ENCODE results near the gene PPP2R2B. TPM values are rescaled to one million over a fixed set of nuclear protein-coding genes. Genes with fewer than 3 reads are reported as not detected.

PPP2R2B gene
- total and polyA plus RNA-seq, 11 donors: 0.03 to 2.9 (median 0.30) TPM; not detected in 1

DNA sequence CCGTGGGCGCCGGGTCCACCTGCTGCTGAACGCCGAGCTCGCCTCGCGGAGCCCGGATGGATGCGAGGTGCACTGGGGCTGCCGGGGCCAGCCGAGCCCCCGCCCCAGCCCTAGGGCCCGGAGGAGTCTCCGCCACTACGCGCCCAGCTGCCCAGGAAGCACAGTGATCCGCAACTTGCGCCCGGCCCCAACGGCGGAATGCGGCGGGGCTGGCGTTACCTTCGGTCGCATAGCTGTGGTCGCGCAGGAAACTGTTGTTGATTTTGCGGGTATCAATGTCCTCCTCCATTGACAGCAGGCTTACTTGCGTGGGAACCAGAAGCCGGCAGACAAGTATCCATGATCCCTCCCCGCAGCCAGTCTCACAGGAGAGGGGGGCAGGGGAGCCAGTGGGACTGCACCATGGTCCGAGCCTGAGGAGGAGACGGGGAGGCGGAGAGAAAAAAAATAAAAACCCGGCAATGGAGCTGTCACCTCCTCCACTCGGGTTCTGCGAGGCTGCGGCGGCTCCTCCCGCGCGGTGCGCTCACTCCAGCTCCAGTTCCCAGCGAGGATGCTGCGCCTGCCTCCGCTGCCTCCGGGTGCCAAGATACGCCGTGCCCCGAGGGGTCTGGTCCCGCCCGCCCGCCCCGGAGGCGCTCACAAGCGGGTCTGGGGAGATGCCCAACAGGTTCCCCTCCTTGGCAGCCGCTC lies 628 bp downstream of the PPP2R2B start:
- no peak for TF ChIP-seq POLR2A (IDR thresholded peaks at IDR 0.05)
- TF ChIP-seq, protein P1, sequence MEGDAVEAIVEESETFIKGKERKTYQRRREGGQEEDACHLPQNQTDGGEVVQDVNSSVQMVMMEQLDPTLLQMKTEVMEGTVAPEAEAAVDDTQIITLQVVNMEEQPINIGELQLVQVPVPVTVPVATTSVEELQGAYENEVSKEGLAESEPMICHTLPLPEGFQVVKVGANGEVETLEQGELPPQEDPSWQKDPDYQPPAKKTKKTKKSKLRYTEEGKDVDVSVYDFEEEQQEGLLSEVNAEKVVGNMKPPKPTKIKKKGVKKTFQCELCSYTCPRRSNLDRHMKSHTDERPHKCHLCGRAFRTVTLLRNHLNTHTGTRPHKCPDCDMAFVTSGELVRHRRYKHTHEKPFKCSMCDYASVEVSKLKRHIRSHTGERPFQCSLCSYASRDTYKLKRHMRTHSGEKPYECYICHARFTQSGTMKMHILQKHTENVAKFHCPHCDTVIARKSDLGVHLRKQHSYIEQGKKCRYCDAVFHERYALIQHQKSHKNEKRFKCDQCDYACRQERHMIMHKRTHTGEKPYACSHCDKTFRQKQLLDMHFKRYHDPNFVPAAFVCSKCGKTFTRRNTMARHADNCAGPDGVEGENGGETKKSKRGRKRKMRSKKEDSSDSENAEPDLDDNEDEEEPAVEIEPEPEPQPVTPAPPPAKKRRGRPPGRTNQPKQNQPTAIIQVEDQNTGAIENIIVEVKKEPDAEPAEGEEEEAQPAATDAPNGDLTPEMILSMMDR (IDR thresholded peaks at IDR 0.05): no peak
- intact Hi-C loops (cut with DNase I): no loop called here
- H3K9me3 ChIP-seq: no peaks in the 10 kb centered on the region
- no peaks in the 10 kb centered on the region for H3K36me3 ChIP-seq
- H3K27ac ChIP-seq: no peak overlapping the region
- DNase-seq (peak in 1 of 5 donors; percentile 62), ATAC-seq (peak in 2 of 4 donors; percentile 21 to 24)
- 1 to 2% (median 1%) methylated on average over 24 to 59 of the region's 59 CpGs for WGBS, 4 donors
- peak overlapping the region; percentile 17 to 67 (median 51) for H3K4me3 ChIP-seq
- H3K4me1 ChIP-seq: peaks cover 0 to 22% (median 7%) of the 10 kb centered on the region in 12 donors
- H3K27me3 ChIP-seq: peaks cover 0 to 47% (median 22%) of the 10 kb centered on the region in 9 donors

DNA sequence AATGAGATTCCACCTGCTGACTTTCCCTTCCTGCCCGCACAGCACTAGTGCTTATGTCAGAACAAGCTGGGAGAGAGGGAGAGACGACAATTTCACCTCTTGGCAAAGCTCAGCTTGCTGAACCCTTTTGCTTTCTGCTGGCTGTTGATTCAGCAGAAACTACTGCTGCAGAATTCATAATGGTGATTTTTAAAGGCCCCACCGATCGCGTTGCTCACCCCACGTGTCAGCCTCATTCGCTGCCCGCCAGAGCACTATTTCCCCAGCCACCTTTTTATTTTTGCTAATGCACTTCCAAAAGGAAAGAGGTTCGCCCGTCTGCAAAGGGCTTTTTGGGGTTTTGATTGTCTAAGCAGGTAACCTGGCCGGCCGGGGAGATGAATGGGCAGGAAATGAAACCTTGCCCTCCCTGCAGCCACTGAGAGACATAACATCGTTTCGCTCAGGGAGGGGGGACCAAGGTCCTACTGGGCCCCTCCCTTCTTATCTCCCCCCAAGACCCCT lies 1.3 kb downstream of the PPP2R2B start:
- TF ChIP-seq, protein P1 (IDR thresholded peaks at IDR 0.05): no peak
- no peak for TF ChIP-seq POLR2A (IDR thresholded peaks at IDR 0.05)
- H3K4me1 ChIP-seq: peaks cover 0 to 22% (median 7%) of the 10 kb centered on the region in 12 donors
- H3K4me3 ChIP-seq: peak overlapping the region; percentile 17 to 67 (median 51)
- intact Hi-C loops (cut with DNase I): no loop called here
- no peaks in the 10 kb centered on the region for H3K9me3 ChIP-seq
- H3K27ac ChIP-seq: no peak overlapping the region
- no peaks in the 10 kb centered on the region for H3K36me3 ChIP-seq
- peaks cover 0 to 47% (median 22%) of the 10 kb centered on the region in 9 donors for H3K27me3 ChIP-seq
- DNase-seq (no peak), ATAC-seq (no peak)
- 9 to 14% (median 12%) methylated on average over 13 to 14 of the region's 14 CpGs for WGBS, 4 donors

DNA sequence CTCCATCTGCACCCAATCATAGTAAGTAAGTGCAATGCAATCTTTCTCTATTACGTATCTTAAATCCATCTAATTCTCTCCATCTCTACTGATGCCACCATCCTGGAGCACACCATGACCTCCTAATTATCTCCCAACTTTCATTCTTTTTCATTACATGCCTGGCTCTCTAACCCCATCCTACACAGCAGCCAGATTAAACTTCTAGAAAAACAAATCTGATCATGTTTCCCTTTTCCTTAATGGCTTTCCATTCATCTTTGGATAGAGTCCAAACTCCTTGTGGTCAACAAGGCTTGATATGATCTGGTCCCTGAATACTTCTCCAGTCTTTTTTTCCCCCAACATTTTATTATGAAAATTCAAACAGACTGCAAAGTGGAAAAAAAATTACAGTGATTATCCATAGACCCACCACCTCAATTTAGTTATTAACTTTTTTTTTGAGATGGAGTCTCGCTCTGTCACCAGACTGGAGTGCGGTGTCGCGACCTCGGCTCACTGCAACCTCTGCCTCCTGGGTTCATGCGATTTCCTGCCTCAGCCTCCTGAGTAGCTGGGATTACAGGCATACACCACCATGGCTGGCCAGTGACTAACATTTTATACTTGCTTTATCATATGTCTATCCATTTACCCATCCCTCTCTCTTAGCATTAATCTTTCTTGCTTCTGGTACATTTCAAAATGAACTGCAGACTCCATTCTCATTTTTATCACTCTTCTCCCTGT lies 5.2 kb downstream of the PPP2R2B start:
- no peak overlapping the region for H3K4me3 ChIP-seq
- TF ChIP-seq POLR2A (IDR thresholded peaks at IDR 0.05): no peak
- TF ChIP-seq, protein P1 (IDR thresholded peaks at IDR 0.05): no peak
- DNase-seq: no peak
- ATAC-seq: no peak
- intact Hi-C loops (cut with DNase I): no loop called here
- H3K36me3 ChIP-seq: no peaks in the 10 kb centered on the region
- peaks cover 0 to 17% (median 7%) of the 10 kb centered on the region in 12 donors for H3K4me1 ChIP-seq
- 91 to 97% (median 92%) methylated on average over 7 of the region's 7 CpGs for WGBS, 4 donors
- H3K27me3 ChIP-seq: peaks cover 0 to 32% (median 13%) of the 10 kb centered on the region in 9 donors
- no peaks in the 10 kb centered on the region for H3K9me3 ChIP-seq
- no peak overlapping the region for H3K27ac ChIP-seq

DNA sequence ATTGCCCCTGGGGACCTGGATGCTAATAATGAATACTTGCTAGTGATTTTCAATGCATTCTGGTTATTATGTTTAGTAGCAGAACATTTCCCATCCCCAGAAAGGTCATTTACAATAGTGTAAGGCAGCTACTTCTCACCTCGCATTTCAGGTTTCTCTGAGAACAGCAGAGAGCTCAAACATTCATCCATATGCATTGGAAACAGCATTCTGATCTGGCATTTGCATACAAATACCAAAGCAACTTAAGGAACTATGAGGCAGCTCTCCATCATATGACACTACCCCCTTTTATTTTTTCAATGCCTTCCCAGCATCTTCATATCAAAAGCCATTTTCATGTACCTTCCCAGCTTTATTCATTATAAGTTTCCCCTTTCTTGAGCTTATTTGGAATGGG lies 6.4 kb downstream of the PPP2R2B start:
- no peak for ATAC-seq
- peaks cover 0 to 8% (median under 1%) of the 10 kb centered on the region in 12 donors for H3K4me1 ChIP-seq
- WGBS, 4 donors: 63 to 78% (median 70%) methylated on average over 1 of the region's 1 CpG

More for the DNA sequence above, 6.4 kb downstream of the PPP2R2B start:
- intact Hi-C loops (cut with DNase I): no loop called here
- TF ChIP-seq, protein P1 (IDR thresholded peaks at IDR 0.05): no peak
- no peak for TF ChIP-seq POLR2A (IDR thresholded peaks at IDR 0.05)
- Histone ChIP-seq H3K27me3 (peaks cover 0 to 21% (median 2%) of the 10 kb centered on the region in 9 donors), H3K27ac (no peak overlapping the region), H3K9me3 (no peaks in the 10 kb centered on the region), H3K36me3 (no peaks in the 10 kb centered on the region), H3K4me3 (no peak overlapping the region)
- no peak for DNase-seq

Data from heart left ventricle (tissue), 16 donors.